ENCODE data around the gene MYO19.
"Not testable (repeated sequence)": the region's sequence is repeated elsewhere in the genome, so short reads cannot be mapped to it uniquely, and the experiment has no call there.

Gene MYO19

GRCh38 chr17:36463916-36464764 lies 70.5 kb downstream of the MYO19 start:
- DNase-seq (ENCODE audit: low spot score) = peak; percentile 18

- DNase-seq (ENCODE audit: low spot score) = no peak
These were observed 73.1 kb downstream of the MYO19 start for GRCh38 chr17:36461330-36462110.

GRCh38 chr17:36460265-36460937 lies 74.3 kb downstream of the MYO19 start:
- no peak for DNase-seq (ENCODE audit: low spot score)

- DNase-seq (ENCODE audit: low spot score) = no peak
These were observed 75.1 kb downstream of the MYO19 start for GRCh38 chr17:36459601-36460000.

- DNase-seq (ENCODE audit: low spot score) = no peak
These were observed 75.6 kb downstream of the MYO19 start for GRCh38 chr17:36459045-36459444.

- DNase-seq (ENCODE audit: low spot score) = not testable (repeated sequence)
These were observed 77.0 kb downstream of the MYO19 start for GRCh38 chr17:36457701-36458100.

GRCh38 chr17:36452888-36453287 lies 81.8 kb downstream of the MYO19 start:
- not testable (repeated sequence) for DNase-seq (ENCODE audit: low spot score)

GRCh38 chr17:36449997-36450396 lies 84.7 kb downstream of the MYO19 start:
- DNase-seq (ENCODE audit: low spot score) = not testable (repeated sequence)

Small RNA genes lying within 50 kb of the gene (small RNA-seq; reads per million reads assigned to genes)
- gene RNA5SP439 = 0 reads per million in 2 experiments
